GM12864 (cell line): ENCODE results near the gene FMN1.

Experiments
- DNase-seq: peaks from one replicate; pipeline ENCODE4 v3.0.0-alpha.2; 2011; ENCODE audit warnings: low read depth
- H3K4me3 ChIP-seq: 2 replicates; pipeline ENCODE4 v1.5.1; 2011; ENCODE audit warnings: mild to moderate bottlenecking, low read depth, low read length, control low read depth
- TF ChIP-seq, protein P1 (sequence below): IDR thresholded peaks from 2 replicates; pipeline ENCODE4 v1.5.1; 2011; ENCODE audit warnings: low read depth, mild to moderate bottlenecking, moderate library complexity, low read length, control low read depth, inconsistent platforms; ENCODE audit errors: missing control alignments

The FMN1 gene

DNA sequence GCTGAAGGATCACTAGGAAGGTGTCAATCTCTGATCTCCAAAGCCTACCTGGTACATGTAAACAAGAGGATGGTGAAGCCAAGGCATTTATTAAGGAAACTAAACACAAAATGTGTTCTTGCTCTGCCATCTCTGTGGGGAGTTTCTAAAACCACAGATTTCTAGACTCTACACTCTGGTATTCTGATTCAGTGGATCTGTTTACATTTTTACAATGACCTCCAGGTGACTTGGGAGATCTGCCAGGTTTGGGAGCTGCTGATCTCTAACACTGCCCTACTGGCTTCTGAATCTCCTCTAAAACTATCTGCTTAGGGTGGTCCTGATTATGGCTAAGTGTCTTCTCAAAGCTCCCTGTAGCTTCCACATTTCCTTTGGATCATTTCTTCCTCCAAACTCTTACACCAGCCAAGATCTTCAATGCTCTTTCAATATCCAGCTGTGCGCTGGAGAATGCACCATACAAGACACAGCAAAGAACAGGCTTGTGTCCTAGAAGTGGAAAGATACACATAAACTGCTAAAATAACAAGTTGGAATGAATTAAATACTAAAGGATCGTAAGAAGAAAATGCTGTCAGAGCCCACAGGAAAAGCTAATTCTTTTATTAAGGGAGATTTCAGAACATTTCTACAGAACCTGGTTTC lies 404.0 kb downstream of the FMN1 start:
- no peak overlapping the region for H3K4me3 ChIP-seq
- TF ChIP-seq, protein P1, sequence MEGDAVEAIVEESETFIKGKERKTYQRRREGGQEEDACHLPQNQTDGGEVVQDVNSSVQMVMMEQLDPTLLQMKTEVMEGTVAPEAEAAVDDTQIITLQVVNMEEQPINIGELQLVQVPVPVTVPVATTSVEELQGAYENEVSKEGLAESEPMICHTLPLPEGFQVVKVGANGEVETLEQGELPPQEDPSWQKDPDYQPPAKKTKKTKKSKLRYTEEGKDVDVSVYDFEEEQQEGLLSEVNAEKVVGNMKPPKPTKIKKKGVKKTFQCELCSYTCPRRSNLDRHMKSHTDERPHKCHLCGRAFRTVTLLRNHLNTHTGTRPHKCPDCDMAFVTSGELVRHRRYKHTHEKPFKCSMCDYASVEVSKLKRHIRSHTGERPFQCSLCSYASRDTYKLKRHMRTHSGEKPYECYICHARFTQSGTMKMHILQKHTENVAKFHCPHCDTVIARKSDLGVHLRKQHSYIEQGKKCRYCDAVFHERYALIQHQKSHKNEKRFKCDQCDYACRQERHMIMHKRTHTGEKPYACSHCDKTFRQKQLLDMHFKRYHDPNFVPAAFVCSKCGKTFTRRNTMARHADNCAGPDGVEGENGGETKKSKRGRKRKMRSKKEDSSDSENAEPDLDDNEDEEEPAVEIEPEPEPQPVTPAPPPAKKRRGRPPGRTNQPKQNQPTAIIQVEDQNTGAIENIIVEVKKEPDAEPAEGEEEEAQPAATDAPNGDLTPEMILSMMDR = no peak
- DNase-seq = no peak

DNA sequence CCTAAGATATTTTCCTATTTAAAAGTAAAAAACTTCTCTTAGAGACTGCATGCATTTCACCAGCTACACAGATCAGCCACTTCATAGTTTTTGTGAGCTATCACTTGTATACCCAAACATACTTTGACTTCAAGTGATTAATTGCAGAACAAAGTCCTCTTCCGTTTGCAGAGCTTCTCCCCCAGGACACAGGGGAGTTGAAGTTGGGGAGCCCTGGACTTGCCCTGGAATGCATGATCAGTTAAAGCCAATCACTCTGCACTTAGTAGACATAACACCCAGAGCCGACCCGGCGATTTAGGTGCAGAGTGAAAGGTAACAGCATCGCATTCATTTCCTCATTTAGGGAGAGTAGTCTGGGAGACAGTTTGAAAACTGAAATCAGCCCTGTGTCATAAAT lies 406.6 kb downstream of the FMN1 start:
- H3K4me3 ChIP-seq = no peak overlapping the region
- TF ChIP-seq, protein P1 = no peak
- no peak for DNase-seq

DNA sequence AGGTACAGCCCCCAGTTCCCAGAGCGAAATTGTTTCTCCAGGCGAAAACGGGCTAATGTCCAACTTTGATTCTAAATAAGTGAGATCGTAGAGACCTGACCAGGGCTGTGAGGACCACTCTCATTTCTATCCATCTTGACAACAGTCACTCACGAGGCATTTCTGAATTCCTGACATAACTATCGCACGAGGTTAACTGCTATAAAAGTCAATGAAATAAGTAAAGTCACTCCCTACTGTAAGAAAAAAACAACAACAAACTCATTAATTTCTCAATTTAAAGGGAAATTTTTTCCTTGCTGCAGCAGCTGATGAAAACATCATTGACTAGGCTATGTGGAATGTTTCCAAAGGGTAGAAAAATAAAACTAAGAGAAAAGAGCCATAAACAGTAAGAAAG lies 407.6 kb downstream of the FMN1 start:
- DNase-seq = no peak
- TF ChIP-seq, protein P1 = no peak
- no peak overlapping the region for H3K4me3 ChIP-seq

GRCh38 chr15:32784581-32784980 lies 409.9 kb downstream of the FMN1 start:
- no peak overlapping the region for H3K4me3 ChIP-seq
- DNase-seq = no peak
- TF ChIP-seq, protein P1 = no peak

- DNase-seq = no peak
- TF ChIP-seq, protein P1 = no peak
- H3K4me3 ChIP-seq = no peak overlapping the region
These were observed 412.7 kb downstream of the FMN1 start for GRCh38 chr15:32781781-32782180.

DNA sequence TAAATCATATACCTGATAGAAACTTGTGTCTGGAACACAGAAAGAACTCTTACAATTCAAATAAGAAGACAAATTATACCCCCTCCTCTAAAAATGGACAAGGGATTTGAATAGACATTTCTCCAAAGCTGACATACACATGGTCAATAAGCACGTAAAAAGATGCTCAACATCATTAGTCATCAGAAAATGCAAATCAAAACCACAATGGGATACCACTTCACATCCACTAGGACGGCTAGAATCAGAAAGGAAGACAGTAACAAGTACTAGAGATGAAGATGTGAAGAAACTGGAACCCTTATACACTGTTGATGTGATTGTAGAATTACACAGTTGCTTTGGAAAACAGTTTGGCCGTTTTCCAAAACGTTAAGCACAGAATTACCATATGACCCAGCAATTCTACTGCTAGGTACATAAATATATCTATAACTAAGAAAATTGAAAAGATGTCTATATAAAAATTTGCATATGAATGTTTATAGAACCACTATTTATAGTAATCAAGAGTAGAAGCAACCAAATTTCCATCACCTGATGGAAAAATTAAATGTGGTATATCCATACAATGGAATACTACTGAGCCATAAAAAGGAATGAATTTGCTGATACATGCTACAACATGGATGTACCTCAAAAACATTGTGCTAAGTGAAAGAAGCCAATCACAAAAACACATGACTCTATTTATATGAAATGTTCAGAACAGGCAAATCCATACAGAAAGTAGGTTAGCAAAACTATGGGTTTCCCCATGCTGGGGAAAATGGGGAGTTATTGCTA lies 415.9 kb downstream of the FMN1 start:
- TF ChIP-seq, protein P1 = no peak
- no peak for DNase-seq
- H3K4me3 ChIP-seq = no peak overlapping the region
